WI38 (cell line): ENCODE results near the gene RNASEH2B.

Source experiments
- H3K4me3 ChIP-seq: 2 replicates; pipeline ENCODE4 v1.5.1; 2011; ENCODE audit warnings: low read depth, mild to moderate bottlenecking, control low read depth, low read length
- CTCF ChIP-seq: IDR thresholded peaks from 2 replicates; pipeline ENCODE4 v1.5.1; 2012; ENCODE audit warnings: low read depth, mild to moderate bottlenecking, control low read depth, low read length

Gene RNASEH2B

GRCh38 chr13:50909605-50910484, at the start of gene RNASEH2B:
Gene RNASEH2B, plus strand, starts transcription at chr13:50909791. Its CDS starts 286 bp downstream, at chr13:50910077.
- no peak for TF ChIP-seq CTCF
- peak within 1 kb of the TSS; percentile 74 for H3K4me3 ChIP-seq

GRCh38 chr13:50864492-50864891, 45.1 kb upstream of the RNASEH2B start:
- no peak for TF ChIP-seq CTCF

GRCh38 chr13:50866817-50867636, 42.6 kb upstream of the RNASEH2B start:
- TF ChIP-seq CTCF, result no peak
- no peak overlapping the region for H3K4me3 ChIP-seq

More at GRCh38 chr13:50864492-50864891, 45.1 kb upstream of the RNASEH2B start:
- no peak overlapping the region for H3K4me3 ChIP-seq

GRCh38 chr13:50867637-50867945, 42.0 kb upstream of the RNASEH2B start:
- H3K4me3 ChIP-seq, result no peak overlapping the region
- no peak for TF ChIP-seq CTCF

GRCh38 chr13:50871405-50871804, 38.2 kb upstream of the RNASEH2B start:
- H3K4me3 ChIP-seq, result no peak overlapping the region
- TF ChIP-seq CTCF, result no peak

- no peak for TF ChIP-seq CTCF
- no peak overlapping the region for H3K4me3 ChIP-seq
These were observed 36.1 kb upstream of the RNASEH2B start for GRCh38 chr13:50873467-50873866.

GRCh38 chr13:50873991-50874390, 35.6 kb upstream of the RNASEH2B start:
- TF ChIP-seq CTCF, result no peak
- H3K4me3 ChIP-seq, result no peak overlapping the region
